Measurements from ENCODE around the gene ANXA10. TPM values are rescaled to one million over a fixed set of nuclear protein-coding genes. Genes with fewer than 3 reads are reported as not detected.

Gene ANXA10
- total RNA-seq, 3 donors from 2014 or later = not detected

GRCh38 chr4:168183717-168184571 is 91.6 kb downstream of the ANXA10 start:
- no peaks in the 10 kb centered on the region for H3K27me3 ChIP-seq
- H3K4me1 ChIP-seq = no peaks in the 10 kb centered on the region
- DNase-seq (ENCODE audit: low spot score in 2 of 2) = no peak
- no peaks in the 10 kb centered on the region for H3K36me3 ChIP-seq
- H3K27ac ChIP-seq = no peak overlapping the region
- H3K9me3 ChIP-seq = no peaks in the 10 kb centered on the region
- no peak overlapping the region for H3K4me3 ChIP-seq
- intact Hi-C loops (cut with DNase I; ENCODE audit: low total_unique reads) = no loop called here
- TF ChIP-seq CTCF (IDR thresholded peaks at IDR 0.05) (peak in 2 of 3 donors; percentile 13 to 24), POLR2AphosphoS5 (IDR thresholded peaks at IDR 0.05) (no peak), POLR2A (IDR thresholded peaks at IDR 0.05) (no peak)

GRCh38 chr4:168188754-168189153 is 96.4 kb downstream of the ANXA10 start:
- H3K27me3 ChIP-seq = no peaks in the 10 kb centered on the region
- H3K27ac ChIP-seq = no peak overlapping the region
- no peaks in the 10 kb centered on the region for H3K9me3 ChIP-seq
- no peak for TF ChIP-seq POLR2AphosphoS5 (IDR thresholded peaks at IDR 0.05)
- TF ChIP-seq POLR2A (IDR thresholded peaks at IDR 0.05) = no peak
- no peak for TF ChIP-seq CTCF (IDR thresholded peaks at IDR 0.05)
- H3K4me1 ChIP-seq = no peaks in the 10 kb centered on the region
- DNase-seq (ENCODE audit: low spot score in 2 of 2) = no peak
- no peak overlapping the region for H3K4me3 ChIP-seq
- H3K36me3 ChIP-seq = no peaks in the 10 kb centered on the region
- intact Hi-C loops (cut with DNase I; ENCODE audit: low total_unique reads) = loop anchor here (5.0 kb wide), 1 partner anchor 201 kb away; no protein-coding TSS in a partner anchor

GRCh38 chr4:168197926-168198325 is 105.6 kb downstream of the ANXA10 start:
- Histone ChIP-seq H3K36me3 (no peaks in the 10 kb centered on the region), H3K27me3 (no peaks in the 10 kb centered on the region), H3K4me3 (no peak overlapping the region), H3K27ac (no peak overlapping the region), H3K4me1 (no peaks in the 10 kb centered on the region), H3K9me3 (peaks cover 5% of the 10 kb centered on the region in 2 donors)
- TF ChIP-seq CTCF (IDR thresholded peaks at IDR 0.05) (no peak), POLR2AphosphoS5 (IDR thresholded peaks at IDR 0.05) (no peak), POLR2A (IDR thresholded peaks at IDR 0.05) (no peak)
- no peak for DNase-seq (ENCODE audit: low spot score in 2 of 2)
- intact Hi-C loops (cut with DNase I; ENCODE audit: low total_unique reads) = no loop called here

GRCh38 chr4:168199260-168199957 is 107.1 kb downstream of the ANXA10 start:
- Histone ChIP-seq H3K4me1 (no peaks in the 10 kb centered on the region), H3K27me3 (no peaks in the 10 kb centered on the region), H3K36me3 (no peaks in the 10 kb centered on the region), H3K9me3 (peaks cover 15% of the 10 kb centered on the region in 2 donors), H3K4me3 (no peak overlapping the region), H3K27ac (no peak overlapping the region)
- DNase-seq (ENCODE audit: low spot score in 2 of 2) = no peak
- intact Hi-C loops (cut with DNase I; ENCODE audit: low total_unique reads) = no loop called here
- TF ChIP-seq CTCF (IDR thresholded peaks at IDR 0.05) = no peak
- TF ChIP-seq POLR2AphosphoS5 (IDR thresholded peaks at IDR 0.05) = no peak

GRCh38 chr4:168200685-168201084 is 108.3 kb downstream of the ANXA10 start:
- DNase-seq (ENCODE audit: low spot score in 2 of 2) = no peak
- no peaks in the 10 kb centered on the region for H3K4me1 ChIP-seq
- intact Hi-C loops (cut with DNase I; ENCODE audit: low total_unique reads) = no loop called here
- no peaks in the 10 kb centered on the region for H3K27me3 ChIP-seq
- H3K9me3 ChIP-seq = peaks cover 15% of the 10 kb centered on the region in 2 donors
- no peak overlapping the region for H3K27ac ChIP-seq
- no peak overlapping the region for H3K4me3 ChIP-seq
- H3K36me3 ChIP-seq = no peaks in the 10 kb centered on the region
- no peak for TF ChIP-seq POLR2AphosphoS5 (IDR thresholded peaks at IDR 0.05)
- TF ChIP-seq POLR2A (IDR thresholded peaks at IDR 0.05) = no peak
- TF ChIP-seq CTCF (IDR thresholded peaks at IDR 0.05) = no peak

All from breast epithelium (tissue), 4 donors.